KMS-11 (cell line): ENCODE data around the gene MMRN1.

Experiments used
- H2AFZ ChIP-seq: fragments of 200-600 bp; sonication (generic); 2 replicates; pipeline ENCODE4 v1.6.1; 2016; ENCODE audit warnings: antibody characterized with exemption, mixed run types, low read depth
- H3K27ac ChIP-seq: fragments of 200-600 bp; sonication (generic); 2 replicates; pipeline ENCODE4 v1.6.1; 2016; ENCODE audit warnings: mild to moderate bottlenecking, mixed run types
- H3K27me3 ChIP-seq: fragments of 200-600 bp; sonication (generic); 2 replicates; pipeline ENCODE4 v1.6.1; 2017; ENCODE audit warnings: mild to moderate bottlenecking, low read depth, mixed run types, moderate library complexity; ENCODE audit not compliant: insufficient read depth
- H3K36me3 ChIP-seq: fragments of 200-600 bp; sonication (generic); 2 replicates; pipeline ENCODE4 v1.6.1; 2017; ENCODE audit warnings: mild to moderate bottlenecking, mixed run types; ENCODE audit not compliant: insufficient read depth
- H3K4me1 ChIP-seq: fragments of 200-600 bp; sonication (generic); 2 replicates; pipeline ENCODE4 v1.6.1; 2016; ENCODE audit warnings: mild to moderate bottlenecking, low read depth, mixed run types; ENCODE audit not compliant: poor library complexity, severe bottlenecking
- H3K4me2 ChIP-seq: fragments of 200-600 bp; sonication (generic); 2 replicates; pipeline ENCODE4 v1.7.0; 2016; ENCODE audit warnings: mild to moderate bottlenecking, mixed run types
- H3K4me3 ChIP-seq: fragments of 200-600 bp; sonication (generic); IDR thresholded peaks from 2 replicates; pipeline ENCODE4 v1.6.1; 2017; ENCODE audit warnings: low read depth, low read length, mixed read lengths; ENCODE audit not compliant: insufficient read depth
- H3K79me2 ChIP-seq: fragments of 200-600 bp; sonication (generic); 2 replicates; pipeline ENCODE4 v1.6.1; 2016; ENCODE audit warnings: low read depth, mixed run types; ENCODE audit not compliant: insufficient read depth
- H3K9ac ChIP-seq: fragments of 200-600 bp; sonication (generic); 2 replicates; pipeline ENCODE4 v1.6.1; 2016; ENCODE audit warnings: mild to moderate bottlenecking, mixed run types
- H4K20me1 ChIP-seq: fragments of 200-600 bp; sonication (generic); 2 replicates; pipeline ENCODE4 v1.6.1; 2016; ENCODE audit warnings: mild to moderate bottlenecking, mixed run types; ENCODE audit not compliant: insufficient read depth
- CTCF ChIP-seq: fragments of 200-600 bp; sonication (generic); conservative IDR thresholded peaks from 2 replicates; pipeline ENCODE4 v1.6.1; 2017; ENCODE audit warnings: low read depth, mild to moderate bottlenecking, antibody characterized with exemption, low read length, moderate library complexity, mixed read lengths

MMRN1 gene

GRCh38 chr4:89871211-89871610 is 23.4 kb upstream of the MMRN1 start:
- Histone ChIP-seq H3K4me3 (no peak overlapping the region), H3K36me3 (no peaks in the 10 kb centered on the region), H3K4me1 (no peaks in the 10 kb centered on the region), H2AFZ (no peak overlapping the region), H3K4me2 (no peak overlapping the region), H4K20me1 (no peaks in the 10 kb centered on the region), H3K79me2 (no peaks in the 10 kb centered on the region), H3K27ac (no peak overlapping the region), H3K9ac (no peak overlapping the region), H3K27me3 (no peaks in the 10 kb centered on the region)
- TF ChIP-seq CTCF: no peak

GRCh38 chr4:89876548-89876947 is 18.1 kb upstream of the MMRN1 start:
- TF ChIP-seq CTCF: no peak
- Histone ChIP-seq H3K79me2 (no peaks in the 10 kb centered on the region), H3K4me1 (no peaks in the 10 kb centered on the region), H3K9ac (no peak overlapping the region), H3K36me3 (no peaks in the 10 kb centered on the region), H3K27me3 (no peaks in the 10 kb centered on the region), H2AFZ (no peak overlapping the region), H3K27ac (no peak overlapping the region), H3K4me2 (no peak overlapping the region), H3K4me3 (no peak overlapping the region), H4K20me1 (no peaks in the 10 kb centered on the region)

GRCh38 chr4:89878611-89879010 is 16.0 kb upstream of the MMRN1 start:
- TF ChIP-seq CTCF: no peak
- H2AFZ ChIP-seq: no peak overlapping the region
- no peak overlapping the region for H3K4me3 ChIP-seq
- no peaks in the 10 kb centered on the region for H3K36me3 ChIP-seq
- H3K4me1 ChIP-seq: no peaks in the 10 kb centered on the region
- H3K9ac ChIP-seq: no peak overlapping the region
- no peak overlapping the region for H3K4me2 ChIP-seq
- no peaks in the 10 kb centered on the region for H3K27me3 ChIP-seq
- H3K79me2 ChIP-seq: no peaks in the 10 kb centered on the region
- no peaks in the 10 kb centered on the region for H4K20me1 ChIP-seq
- H3K27ac ChIP-seq: no peak overlapping the region

- Histone ChIP-seq H2AFZ (no peak overlapping the region), H3K4me2 (no peak overlapping the region), H3K9ac (no peak overlapping the region), H3K4me1 (no peaks in the 10 kb centered on the region), H3K27ac (no peak overlapping the region), H3K27me3 (no peaks in the 10 kb centered on the region), H3K79me2 (no peaks in the 10 kb centered on the region), H3K4me3 (no peak overlapping the region), H4K20me1 (no peaks in the 10 kb centered on the region), H3K36me3 (no peaks in the 10 kb centered on the region)
- no peak for TF ChIP-seq CTCF
Measured at GRCh38 chr4:89879215-89879614, 15.4 kb upstream of the MMRN1 start.
